HTERT RPE-1 (cell line): ENCODE measurements around the gene TMEM59L.
"Not testable (repeated sequence)": the region's sequence is repeated elsewhere in the genome, so short reads cannot be mapped to it uniquely, and the experiment has no call there.

ENCODE experiments used
- in situ Hi-C: fragments of 300-500 bp; cut with MboI; formaldehyde crosslinking; loops from 4 replicates; pipeline ENCODE4 v1.14.3; 2020; ENCODE audit warnings: low sequenced_read_pairs

TMEM59L gene

DNA sequence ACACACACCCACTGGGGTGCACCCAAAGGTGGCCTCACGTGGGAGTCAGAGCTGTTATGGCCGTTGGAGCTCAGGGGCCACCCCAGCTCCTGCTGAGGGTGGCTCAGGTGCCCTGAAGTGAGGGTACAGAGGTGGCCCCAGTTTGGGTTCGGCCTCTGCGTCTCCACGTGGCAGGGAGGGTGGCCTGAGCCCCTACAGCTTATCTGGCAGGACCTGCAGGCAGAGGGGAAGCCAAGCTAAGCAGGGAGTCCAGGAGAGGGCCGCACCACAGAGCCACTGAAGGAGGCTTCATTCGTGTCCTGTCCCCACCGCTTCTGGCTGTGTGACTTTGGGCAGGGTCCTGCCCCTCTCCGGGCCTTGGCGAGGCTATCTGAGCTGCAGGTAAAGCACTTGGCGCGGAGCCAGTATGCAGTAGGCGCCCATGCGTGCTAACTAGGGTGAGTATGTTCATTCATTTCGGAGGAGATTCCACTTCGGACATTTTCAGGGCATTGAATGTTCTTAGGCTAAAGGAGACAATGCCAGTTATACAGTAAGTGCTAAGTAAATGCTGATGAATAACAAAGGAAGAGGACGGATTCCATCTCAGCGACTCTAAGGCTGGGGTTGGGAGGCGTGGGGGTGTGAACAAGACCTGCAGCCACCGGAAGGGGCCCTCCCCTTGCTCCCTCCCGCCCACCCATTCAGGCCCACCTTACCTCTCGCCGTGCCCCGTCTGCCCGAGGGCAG is 19.1 kb upstream of the TMEM59L start:
- in situ Hi-C loops, result no loop called here

DNA sequence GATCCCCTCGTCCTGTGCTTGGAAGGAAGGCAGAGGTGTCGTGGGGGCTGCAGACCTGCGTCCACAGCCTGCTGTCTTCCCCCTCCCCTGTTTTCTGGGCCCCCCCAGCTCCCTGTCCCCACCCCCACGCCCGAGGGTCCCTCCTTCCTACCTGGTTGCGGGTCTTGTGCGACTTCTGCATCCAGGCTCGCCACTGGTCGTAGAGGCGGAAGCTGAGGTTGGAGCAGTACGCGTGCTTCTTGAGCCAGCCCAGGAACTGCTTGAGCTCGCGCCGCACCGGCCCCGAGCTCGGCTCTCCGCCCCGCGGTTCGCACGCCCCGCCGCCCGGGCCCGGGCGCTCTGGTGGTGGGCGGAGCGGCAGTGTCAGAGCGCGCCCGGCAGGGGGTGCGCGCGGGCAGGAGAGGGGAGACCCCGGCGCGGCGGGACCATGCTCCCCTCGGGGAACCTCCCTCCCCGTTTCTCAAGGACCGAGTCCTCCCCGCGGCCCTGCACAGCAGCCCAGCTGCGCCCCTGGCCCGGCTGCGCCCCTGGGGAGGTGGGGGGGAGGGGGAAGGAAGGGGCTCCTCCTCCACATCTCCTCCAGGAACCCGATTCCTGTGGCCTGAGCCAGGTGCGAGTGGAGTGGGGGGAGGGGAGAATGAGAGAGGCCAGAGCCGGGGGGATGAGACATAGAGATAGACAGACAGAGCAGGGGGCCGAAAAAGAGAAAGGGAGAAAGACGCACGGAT is 18.4 kb upstream of the TMEM59L start:
- in situ Hi-C loops, result no loop called here

DNA sequence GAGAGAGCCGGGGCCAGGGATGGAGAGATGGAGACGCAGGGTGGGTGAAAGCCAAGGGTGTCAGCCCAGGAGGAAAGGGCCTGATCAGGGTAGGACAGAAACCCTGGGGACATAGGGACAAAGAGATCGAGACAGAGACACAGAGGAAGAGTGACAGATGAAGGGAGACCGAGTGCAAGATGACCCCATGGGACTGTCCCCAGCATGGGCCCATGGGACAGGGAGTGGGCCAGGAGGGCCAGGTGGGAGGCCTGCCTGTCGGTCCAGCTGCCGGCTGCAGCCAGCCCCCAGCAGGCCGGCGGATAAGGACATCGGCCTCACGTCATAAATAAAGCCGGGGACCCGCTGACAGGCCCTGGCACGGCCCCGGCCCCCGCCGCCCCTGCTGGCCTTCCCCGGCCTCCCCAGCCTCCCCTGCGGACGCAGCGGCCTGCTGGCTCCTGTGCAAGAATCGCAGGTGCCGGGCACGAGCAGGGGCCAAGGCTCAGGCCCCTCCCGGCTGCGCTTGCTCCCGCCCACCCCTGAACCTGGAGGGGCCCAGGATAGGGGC is 17.8 kb upstream of the TMEM59L start:
- in situ Hi-C loops, result no loop called here

DNA sequence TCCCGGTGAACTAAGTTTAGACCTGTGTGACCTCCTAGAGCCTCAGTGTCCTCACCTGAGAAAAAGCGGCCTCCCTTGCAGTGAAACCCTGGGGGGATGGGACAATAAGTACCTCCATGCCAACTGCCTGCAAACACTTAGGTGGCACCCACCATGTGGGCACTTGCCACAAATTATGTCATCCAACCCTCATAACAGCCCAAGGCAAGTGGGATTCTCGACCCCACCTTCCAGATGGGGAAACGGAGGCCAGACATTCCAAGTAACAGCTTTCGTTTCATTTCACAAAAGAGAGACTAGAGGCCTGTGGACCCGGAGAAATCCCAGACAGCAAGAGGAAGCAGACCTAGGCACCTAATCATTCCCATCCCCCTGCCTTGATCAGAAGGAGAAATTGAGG is 17.2 kb upstream of the TMEM59L start:
- in situ Hi-C loops, result no loop called here

DNA sequence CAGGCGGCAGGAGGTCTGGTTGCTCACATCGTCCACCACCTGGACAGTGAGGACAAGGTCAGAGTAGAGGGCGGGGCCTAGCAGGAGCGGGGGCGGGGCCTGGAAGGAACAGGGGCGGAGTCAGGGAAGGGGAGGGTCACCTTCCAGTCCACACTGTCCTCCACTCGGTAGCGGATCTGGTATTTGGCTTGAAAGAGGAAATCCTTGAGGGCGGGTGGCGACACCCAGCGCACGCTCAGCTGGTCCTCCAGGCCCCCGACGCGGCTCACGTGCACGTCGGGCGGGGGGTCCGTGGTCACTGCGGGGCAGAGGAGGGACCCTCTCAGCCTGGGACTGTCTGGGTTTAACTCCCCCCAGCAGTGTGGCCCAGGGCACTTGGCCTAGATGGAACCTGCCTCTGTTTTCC is 15.9 kb upstream of the TMEM59L start:
- in situ Hi-C loops, result no loop called here

DNA sequence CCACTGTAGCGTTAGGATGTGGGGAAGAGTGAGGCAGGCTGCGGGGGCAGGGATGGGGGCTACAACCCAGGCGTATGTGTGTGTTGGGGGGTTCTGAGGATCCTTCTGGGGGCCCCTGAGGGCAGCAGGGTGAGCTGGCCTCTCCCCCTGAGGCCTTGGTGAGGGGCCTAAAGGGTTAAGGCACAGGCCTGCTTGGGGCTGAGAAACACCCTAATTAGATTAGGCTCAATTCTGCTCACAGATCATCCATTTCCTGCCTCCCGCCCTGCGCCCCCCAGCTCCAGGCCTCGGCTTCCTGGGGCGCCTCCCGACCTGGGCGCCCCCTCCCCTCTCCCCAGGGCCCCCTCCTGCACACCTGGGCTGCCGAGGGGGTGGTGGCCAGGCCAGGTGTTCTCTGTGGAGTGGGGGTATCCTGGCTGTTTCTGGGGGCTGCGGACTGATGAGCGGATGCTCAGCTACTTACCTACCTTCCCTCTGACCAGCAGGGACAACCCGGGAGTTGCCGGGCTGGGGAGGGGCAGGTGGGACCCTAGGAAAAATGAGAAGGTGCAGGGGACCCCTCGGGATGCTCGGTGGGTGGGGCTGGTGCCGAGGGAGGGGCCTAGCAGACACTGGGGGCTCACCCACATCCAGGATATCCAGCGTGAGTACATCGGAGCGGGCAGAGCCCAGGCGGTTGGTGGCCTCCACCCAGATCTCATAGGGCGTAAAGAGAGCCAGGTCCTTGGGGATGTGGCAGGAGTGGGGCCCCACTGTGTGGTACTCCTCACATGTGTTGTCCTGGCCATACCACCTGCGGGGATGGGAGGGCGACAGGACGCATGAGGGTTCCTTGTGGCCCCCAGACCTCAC is 14.6 kb upstream of the TMEM59L start:
- in situ Hi-C loops, result no loop called here

DNA sequence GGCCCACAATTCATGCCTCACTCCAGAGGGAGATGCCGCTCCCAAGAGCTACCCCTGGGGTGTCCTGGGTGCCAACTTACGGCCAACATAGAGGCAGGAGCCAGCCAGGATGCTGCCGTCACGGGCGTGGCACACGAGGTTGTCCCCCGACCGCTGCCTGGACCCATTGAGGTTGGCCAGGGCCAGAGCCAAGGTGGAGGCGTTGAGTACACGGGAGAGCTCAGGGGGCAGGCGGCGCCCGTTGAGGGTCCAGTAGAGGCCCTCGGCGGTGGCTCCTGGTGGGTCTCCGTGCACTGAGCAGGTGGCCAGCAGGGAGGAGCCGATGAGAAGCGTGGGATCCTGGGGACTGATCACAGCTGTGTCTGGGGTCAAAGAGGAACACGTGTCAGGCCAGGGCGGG is 13.2 kb upstream of the TMEM59L start:
- in situ Hi-C loops, result no loop called here

DNA sequence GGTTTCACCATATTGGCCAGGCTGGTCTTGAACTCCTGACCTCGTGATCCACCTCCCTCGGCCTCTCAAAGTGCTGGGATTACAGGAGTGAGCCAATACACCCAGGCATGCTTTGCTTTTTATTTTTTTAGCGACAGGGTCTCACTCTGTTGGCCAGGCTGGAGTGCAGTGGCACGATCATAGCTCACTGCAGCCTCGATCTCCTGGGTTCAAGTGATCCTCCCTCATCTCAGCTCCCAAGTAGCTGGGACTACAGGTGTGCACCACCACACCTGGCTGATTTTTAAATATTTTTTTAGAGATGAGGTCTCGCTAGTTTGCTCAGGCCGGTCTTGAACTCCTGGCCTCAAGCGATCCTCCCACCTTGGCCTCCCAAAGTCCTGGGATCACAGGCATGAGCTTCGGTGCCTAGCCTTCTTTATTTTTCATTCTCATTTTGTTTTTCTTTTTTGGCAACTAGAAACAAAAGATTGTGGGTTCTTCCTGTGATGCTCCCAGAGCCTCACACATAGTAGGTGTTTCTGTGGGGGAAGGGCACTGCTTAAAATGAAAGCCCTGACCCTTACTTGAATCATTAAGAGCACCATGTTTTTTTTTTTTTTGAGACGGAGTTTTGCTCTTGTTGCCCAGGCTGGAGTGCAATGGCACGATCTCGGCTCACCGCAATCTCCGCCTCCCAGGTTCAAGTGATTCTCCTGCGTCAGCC is 11.8 kb upstream of the TMEM59L start:
- in situ Hi-C loops, result not testable (repeated sequence)

DNA sequence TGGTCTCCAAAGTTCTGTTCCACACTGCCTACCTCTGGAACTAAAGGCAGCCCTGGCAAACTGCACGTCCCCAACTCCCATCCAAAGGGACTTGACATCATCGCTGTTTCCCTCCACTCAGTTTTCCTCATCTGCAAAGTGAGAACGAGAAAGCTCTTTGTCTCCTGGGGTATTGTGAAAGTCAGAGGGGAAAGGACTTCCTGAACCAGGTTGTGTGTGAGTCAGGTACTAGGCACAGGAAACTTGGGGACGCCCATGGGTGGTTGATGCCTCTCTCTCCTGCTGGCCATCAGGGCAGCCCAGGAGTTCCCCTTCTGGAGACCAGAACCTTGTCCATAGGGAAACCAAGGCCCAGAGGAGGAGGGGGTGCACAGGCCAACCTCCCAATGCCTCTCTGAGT is 10.8 kb upstream of the TMEM59L start:
- in situ Hi-C loops, result no loop called here

DNA sequence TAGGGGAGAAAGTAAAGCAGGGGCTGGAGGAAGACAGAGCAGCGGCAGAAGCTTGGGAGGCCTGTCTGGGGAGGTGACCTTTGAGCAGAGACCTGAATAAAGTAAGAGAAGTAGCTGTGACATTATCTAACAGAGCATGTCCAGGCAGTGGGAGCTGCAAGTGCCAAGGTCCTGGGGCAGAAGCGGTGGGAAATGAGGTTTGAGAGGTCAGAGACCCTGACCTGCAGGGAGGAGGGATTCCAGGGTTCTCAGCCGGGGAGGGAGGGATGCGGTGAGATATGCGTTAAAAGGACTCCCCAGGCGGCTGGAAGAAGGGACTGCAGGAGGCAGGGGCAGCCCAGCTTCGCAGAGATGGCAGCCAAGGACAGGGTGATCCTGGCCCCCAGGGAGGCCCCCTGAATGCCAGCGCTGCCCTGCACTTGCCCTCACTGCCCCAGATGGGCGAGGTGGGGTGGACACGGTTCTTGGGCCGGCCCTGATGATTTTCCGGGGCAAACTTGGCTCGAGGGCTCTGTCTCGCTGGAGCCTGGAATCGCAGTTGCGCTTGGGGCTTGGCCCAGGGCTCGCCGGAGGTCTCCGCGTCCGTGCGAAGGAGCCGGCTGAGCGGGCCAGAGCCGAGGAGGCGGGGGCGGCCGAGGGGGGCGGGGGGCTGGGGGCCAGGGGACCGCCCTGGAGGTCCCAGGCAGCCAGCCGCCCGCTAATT is 9.3 kb upstream of the TMEM59L start:
- in situ Hi-C loops, result no loop called here

DNA sequence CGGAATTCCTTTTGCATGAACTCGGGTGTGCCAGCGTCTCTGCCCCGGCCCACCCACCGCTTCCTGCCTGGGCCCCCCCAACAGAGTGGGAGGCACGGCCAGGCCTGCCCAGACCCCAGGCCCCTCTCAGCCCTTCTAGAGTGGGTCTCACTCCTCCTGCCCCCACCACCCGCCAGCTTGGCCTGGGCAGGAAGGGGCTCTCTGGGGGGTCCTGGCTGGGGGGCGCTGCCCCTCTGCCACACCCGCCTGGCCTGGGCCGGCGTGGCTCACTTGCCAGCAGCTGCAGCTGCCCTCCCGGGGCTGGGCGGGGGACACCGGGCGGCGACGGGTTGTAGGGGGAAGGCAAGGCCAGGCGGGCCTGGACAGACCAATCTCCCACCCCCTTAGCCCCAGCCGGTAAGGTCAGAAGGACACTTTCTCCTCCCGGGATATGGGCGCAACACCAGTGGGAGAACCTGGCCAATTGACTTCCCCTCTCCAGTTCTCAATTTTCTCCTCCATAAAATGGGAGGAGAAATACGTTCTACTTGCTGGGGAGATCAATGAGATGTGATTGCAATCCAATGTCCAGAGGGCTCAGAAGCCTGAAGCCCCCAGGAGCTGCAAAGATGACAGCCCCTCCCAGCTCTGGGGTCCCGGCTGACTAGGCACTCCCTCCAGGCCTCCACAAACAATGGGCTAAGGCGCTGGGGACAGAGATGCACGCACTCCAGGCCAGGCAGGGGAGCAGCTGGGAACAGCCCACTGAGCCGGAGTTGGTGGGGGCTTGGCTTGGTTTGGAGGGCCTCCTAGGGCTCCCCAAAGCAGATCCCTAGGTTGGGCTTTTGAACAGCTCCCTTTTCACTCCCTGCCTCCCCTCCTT is 8.5 kb upstream of the TMEM59L start:
- in situ Hi-C loops, result no loop called here

DNA sequence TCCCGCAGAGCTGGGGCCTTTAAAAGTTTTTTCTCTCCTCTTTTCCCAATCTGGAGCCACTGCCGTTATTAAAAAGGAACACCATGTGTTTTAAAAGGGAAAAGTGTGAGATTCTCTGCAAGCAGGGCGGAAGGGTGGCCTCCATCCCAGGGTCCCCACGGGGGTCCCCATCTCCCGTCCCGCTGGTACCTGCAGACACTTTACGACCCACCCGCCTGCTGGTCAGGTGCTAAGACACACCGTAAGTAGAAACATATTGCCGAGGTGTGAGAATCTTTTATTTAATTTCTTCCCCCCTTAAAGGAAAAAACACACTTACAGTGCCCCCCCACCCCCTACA is 7.9 kb upstream of the TMEM59L start:
- in situ Hi-C loops, result no loop called here

DNA sequence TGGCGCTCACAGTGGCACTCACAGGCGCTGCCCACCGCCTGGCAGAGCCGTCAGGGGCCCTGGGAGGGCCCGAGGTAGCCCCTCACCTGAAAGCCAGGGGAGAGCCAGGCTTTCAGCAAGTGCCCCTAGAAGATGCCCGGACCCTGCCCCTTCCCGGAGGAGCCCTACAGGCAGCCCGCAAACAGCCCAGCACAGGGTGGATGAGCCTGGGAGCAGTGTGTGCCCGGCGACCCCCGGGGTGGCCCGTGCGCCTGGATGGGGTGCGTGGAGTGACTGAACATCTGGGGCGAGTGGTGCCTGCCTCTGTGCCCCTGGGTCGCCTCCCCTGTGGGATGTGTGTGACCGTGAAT is 7.5 kb upstream of the TMEM59L start:
- in situ Hi-C loops, result no loop called here

DNA sequence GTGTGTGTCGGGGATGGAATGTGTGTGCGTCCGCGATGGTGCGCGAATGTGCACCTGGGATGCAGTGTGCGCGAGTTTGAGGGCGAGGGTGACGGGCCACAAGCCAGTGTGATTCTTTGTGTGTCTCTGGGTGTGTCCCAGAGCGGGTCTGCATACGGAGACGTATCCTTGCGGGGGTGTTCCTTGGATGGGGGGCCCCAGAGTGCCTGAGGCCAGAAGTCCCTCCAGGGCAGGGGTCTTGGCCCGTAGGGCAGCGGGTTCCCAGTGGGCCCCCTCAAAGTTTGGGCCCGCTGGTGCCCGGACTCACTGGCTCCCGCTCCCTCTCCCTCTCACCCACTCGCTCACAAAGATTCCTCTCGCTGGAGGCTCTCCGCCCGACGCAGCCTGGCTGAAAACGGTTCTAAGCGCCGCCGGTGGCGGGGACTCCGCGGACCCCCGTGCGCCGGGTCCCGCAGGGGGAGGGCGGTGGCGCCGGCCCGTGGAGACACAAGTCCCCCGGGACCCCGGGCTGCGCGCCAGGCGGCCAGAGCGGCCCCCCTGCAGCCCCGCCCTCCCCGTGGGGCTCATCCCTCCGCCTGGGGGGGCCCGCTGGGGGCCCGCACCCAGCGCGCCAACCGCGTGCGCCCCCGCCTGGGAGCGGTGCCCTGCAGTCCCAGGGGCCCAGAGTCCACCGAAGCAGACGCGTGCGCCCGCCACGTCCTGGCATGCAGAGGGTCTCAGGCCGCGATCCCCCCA is 7.0 kb upstream of the TMEM59L start:
- in situ Hi-C loops, result no loop called here

DNA sequence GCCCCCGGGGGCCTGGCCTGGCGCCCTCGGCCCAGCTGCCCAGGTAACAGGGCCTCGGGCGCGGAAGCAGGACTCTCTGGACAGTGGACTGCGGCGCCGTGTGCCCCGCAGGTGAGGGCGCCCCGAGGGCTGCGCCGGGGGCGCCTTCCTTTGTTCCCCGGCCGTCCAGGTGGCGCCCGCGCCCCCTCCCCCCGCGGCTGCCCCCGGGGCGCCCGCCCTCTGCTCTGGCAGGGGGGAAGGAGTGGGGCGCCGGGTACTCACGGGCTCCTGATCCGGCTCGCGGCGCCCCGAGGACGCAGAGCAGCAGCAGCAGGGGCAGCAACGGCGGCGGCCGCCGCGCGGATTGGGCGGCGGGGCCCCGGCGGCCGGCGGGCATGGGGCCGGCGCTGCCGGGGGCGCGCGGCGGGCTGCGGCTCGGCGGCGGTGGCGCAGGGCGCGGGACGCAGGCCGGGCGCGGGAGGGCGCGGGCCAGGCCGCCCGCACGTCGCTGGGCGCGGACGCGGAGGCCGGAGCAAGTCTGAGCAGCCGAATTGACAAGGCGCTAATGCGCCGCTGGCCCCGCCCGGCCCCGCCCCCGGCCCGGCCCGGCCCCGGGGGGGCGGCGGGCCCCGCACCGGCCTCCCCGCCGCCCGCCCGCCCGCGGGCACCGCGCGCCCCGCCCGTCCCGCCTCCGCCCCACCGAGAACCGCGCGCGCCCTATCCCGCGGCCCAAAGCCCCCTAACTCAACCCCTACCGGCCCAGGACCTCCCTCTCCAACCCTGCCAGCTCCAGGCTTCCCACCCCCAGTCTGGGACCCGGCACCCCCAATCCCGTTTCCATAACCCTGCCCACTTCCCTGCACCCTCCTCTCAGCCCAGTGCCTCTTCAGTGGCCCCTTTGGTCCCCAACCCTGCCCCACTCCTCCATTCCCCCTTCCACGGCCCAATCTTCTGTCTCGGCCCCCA is 6.1 kb upstream of the TMEM59L start, which contains the start of gene CRLF1:
TSS of gene CRLF1 (minus strand) at position 519 of the 945 bp plus-strand sequence. CDS start at position 376, 143 bp downstream.
- in situ Hi-C loops, result no loop called here

DNA sequence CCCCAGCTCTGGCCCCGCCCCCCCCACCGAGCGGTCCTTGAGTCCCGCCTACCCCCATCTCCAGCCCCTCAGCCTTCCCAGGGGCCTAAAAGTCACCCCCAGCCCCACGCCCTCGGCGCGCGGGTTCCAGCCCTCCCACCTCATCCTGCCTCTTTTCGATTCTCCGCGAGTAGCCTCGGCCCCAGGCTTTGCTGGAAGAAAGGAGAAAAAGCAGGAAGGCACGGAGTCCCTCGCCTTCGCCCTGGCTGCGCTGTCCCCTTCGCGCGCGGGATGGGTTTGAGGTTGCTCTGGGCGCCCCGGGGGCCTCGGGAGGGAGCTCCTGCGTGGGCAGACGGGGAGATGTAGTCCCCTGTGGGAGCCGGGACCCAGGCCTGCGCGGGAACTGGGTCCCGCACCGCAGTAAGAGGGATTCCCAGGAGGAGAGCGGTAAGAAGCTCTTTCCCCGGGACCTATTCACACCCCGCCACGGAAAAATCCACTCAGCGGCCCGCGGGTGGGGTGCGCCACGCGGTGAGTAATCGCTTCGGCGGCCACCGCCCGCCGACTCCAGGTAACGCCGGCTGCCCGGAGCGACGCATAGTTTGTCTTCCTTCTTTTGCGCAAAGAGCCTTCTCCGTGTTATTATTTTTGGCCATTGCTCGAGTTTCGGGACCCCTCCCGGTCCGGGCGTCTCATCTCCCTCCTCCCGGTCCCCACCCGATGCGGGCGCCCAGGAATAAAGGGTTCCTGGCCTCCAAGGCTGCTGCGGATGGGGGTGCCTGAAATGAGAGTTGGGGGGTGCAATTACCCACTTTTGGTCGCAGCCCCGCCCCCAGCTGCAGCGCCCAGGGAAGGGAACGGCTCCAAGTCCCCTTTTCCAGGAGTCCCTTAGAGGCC is 5.2 kb upstream of the TMEM59L start:
- in situ Hi-C loops, result no loop called here
